B cell (primary cell): ENCODE measurements around the gene SH3D19. TPM values are rescaled to one million over a fixed set of nuclear protein-coding genes. Genes with fewer than 3 reads are reported as not detected.

Source experiments
- ATAC-seq: fragments of 200-7000 bp; cut with Tn5 transposase; one replicate; pipeline ENCODE4 v1.10.0; 2021; ENCODE audit warnings: low read depth, mild to moderate bottlenecking, moderate number of reproducible peaks, moderate library complexity
- CTCF ChIA-PET: fragments of 350-600 bp; sonication (Branson Sonifier 250); formaldehyde crosslinking; loops from one replicate; lab custom pipeline; 2021; ENCODE audit warnings: antibody characterized with exemption, inconsistent platforms; lab: Charles Lee
- POLR2A ChIA-PET: fragments of 350-600 bp; sonication (Branson Sonifier 250); formaldehyde crosslinking; loops from one replicate; lab custom pipeline; 2021; ENCODE audit warnings: antibody characterized with exemption; lab: Charles Lee
- DNase-seq: peaks from one replicate; pipeline ENCODE4 v3.0.0; 2013
- H2AFZ ChIP-seq: 2 replicates; pipeline ENCODE4 v1.6.1; 2012; ENCODE audit warnings: mild to moderate bottlenecking, low read depth, low read length; ENCODE audit not compliant: insufficient read depth, poor library complexity, severe bottlenecking
- H3K27ac ChIP-seq, 2 donors: 1 replicate in 1 of 2; 2 replicates in 1 of 2; pipeline ENCODE4 v1.5.1; 2012 to 2013; ENCODE audit warnings: low read length in 2 of 2, mild to moderate bottlenecking in 2 of 2, moderate library complexity in 1 of 2
- H3K27me3 ChIP-seq, 4 experiments: fragments of 200-600 bp in 1 of 4; sonication (generic) in 1 of 4; replicated peaks in 1 of 4; 1 replicate in 2 of 4; 2 replicates in 2 of 4; pipeline versions ENCODE4 v1.6.1 to v1.7.0; 2013 to 2016; ENCODE audit warnings: low read length in 3 of 4, mild to moderate bottlenecking in 2 of 4, mixed read lengths in 1 of 4, moderate library complexity in 1 of 4; ENCODE audit not compliant: insufficient read depth in 4 of 4, control insufficient read depth in 3 of 4; ENCODE audit errors: control extremely low read depth in 1 of 4
- H3K36me3 ChIP-seq, 2 experiments: replicated peaks in 1 of 2; 1 replicate in 1 of 2; 2 replicates in 1 of 2; pipeline versions ENCODE4 v1.6.1 to v1.7.1; 2013; ENCODE audit warnings: low read length in 1 of 2; ENCODE audit not compliant: insufficient read depth in 2 of 2, control insufficient read depth in 1 of 2; ENCODE audit errors: control extremely low read depth in 1 of 2, extremely low read depth in 1 of 2
- H3K4me1 ChIP-seq, 2 donors: fragments of 200-600 bp in 1 of 2; sonication (generic) in 1 of 2; 1 replicate in 1 of 2; 2 replicates in 1 of 2; pipeline versions ENCODE4 v1.5.1 to v1.6.1; 2013 to 2017; ENCODE audit warnings: low read length in 2 of 2; ENCODE audit not compliant: control insufficient read depth in 2 of 2, insufficient read depth in 2 of 2
- H3K4me2 ChIP-seq: replicated peaks from 2 replicates; pipeline ENCODE3; 2012; ENCODE audit warnings: mild to moderate bottlenecking, low read depth, low read length; ENCODE audit not compliant: poor library complexity, severe bottlenecking
- H3K4me3 ChIP-seq, 5 experiments: fragments of 200-600 bp in 1 of 5; sonication (generic) in 1 of 5; 1 replicate in 3 of 5; 2 replicates in 2 of 5; pipeline versions ENCODE4 v1.5.1 to v1.7.0; 2011 to 2016; ENCODE audit warnings: low read length in 4 of 5, mild to moderate bottlenecking in 4 of 5, low read depth in 2 of 5, control low read depth in 1 of 5, moderate library complexity in 1 of 5; ENCODE audit not compliant: insufficient read depth in 1 of 5; ENCODE audit errors: control extremely low read depth in 1 of 5, extremely low read depth in 1 of 5
- H3K79me2 ChIP-seq: fragments of 200-600 bp; sonication (generic); one replicate; pipeline ENCODE4 v1.6.0; 2016; ENCODE audit warnings: low read length; ENCODE audit not compliant: control insufficient read depth, insufficient read depth
- H3K9ac ChIP-seq: fragments of 200-600 bp; sonication (generic); 2 replicates; pipeline ENCODE4 v1.6.1; 2017; ENCODE audit warnings: mild to moderate bottlenecking, low read length, moderate library complexity
- H3K9me3 ChIP-seq, 3 donors: one replicate each; pipeline versions ENCODE4 v1.6.1 to v1.7.1; 2013; ENCODE audit warnings: low read length in 2 of 3; ENCODE audit not compliant: control insufficient read depth in 2 of 3, insufficient read depth in 1 of 3; ENCODE audit errors: control extremely low read depth in 1 of 3
- H4K20me1 ChIP-seq: 2 replicates; pipeline ENCODE4 v1.6.0; 2012; ENCODE audit warnings: mild to moderate bottlenecking, low read length; ENCODE audit not compliant: insufficient read depth, control insufficient read depth, poor library complexity, severe bottlenecking
- H3K27ac Mint-ChIP-seq: one replicate; pipeline ENCODE4 v1.8.0; 2021; ENCODE audit warnings: mixed read lengths
- H3K27me3 Mint-ChIP-seq: one replicate; pipeline ENCODE4 v1.8.0; 2021; ENCODE audit warnings: mixed read lengths
- H3K4me1 Mint-ChIP-seq: one replicate; pipeline ENCODE4 v1.8.0; 2021; ENCODE audit warnings: mixed read lengths
- H3K4me3 Mint-ChIP-seq: one replicate; pipeline ENCODE4 v1.8.0; 2021; ENCODE audit warnings: mixed read lengths
- H3K9me3 Mint-ChIP-seq: one replicate; pipeline ENCODE4 v1.8.0; 2022; ENCODE audit warnings: mixed read lengths; ENCODE audit not compliant: insufficient read depth
- CTCF ChIP-seq: fragments of 200-600 bp; IDR thresholded peaks from one replicate; pipeline ENCODE4 v1.8.0; 2022; ENCODE audit warnings: antibody characterized with exemption, mild to moderate bottlenecking
- EZH2 ChIP-seq: IDR thresholded peaks from 2 replicates; pipeline ENCODE4 v1.6.1; 2012; ENCODE audit warnings: borderline replicate concordance, low read depth, mild to moderate bottlenecking, moderate library complexity, low read length; ENCODE audit not compliant: insufficient read depth, poor library complexity, severe bottlenecking
- WGBS: methylation state at CpG from one replicate; pipeline ENCODE4 v1.1.5; 2013; ENCODE audit warnings: missing lambda C conversion rate; ENCODE audit not compliant: insufficient coverage; 5-methylcytosine and 5-hydroxymethylcytosine counted together
- intact Hi-C: fragments of 100-400 bp; cut with micrococcal nuclease; formaldehyde crosslinking; loops from one replicate; pipeline ENCODE4 v1.10.0; 2022
- polyA plus RNA-seq: library from polyadenylated mRNA; depleted of rRNA; stranded (reverse); fragments of >200 nt; gene quantifications from 2 replicates; pipeline ENCODE4 v1.2.3, GENCODE V29; 2012
- total RNA-seq, 2 donors: library from RNA; stranded (reverse); fragments of 120-200 nt in 1 of 2; gene quantifications; 1 replicate in 1 of 2; 2 replicates in 1 of 2; pipeline versions ENCODE4 v1.2.3 to v1.2.4, GENCODE V29; 2013 to 2022

The SH3D19 gene
- total and polyA plus RNA-seq, 2 donors (not counting 1 experiment from before 2014, with no cell fraction given): 0.01 TPM; not detected in 1

- Histone ChIP-seq H3K36me3 (no peaks in the 10 kb centered on the region), H3K27ac (no peak overlapping the region), H3K79me2 (no peaks in the 10 kb centered on the region), H3K4me3 (no peak overlapping the region), H3K9ac (no peak overlapping the region), H2AFZ (no peak overlapping the region), H3K4me1 (no peaks in the 10 kb centered on the region), H3K27me3 (peaks cover 0 to 6% (median 2%) of the 10 kb centered on the region in 4 experiments), H3K4me2 (no peak overlapping the region), H3K9me3 (no peaks in the 10 kb centered on the region), H4K20me1 (no peaks in the 10 kb centered on the region)
- Mint-ChIP-seq H3K27me3 (peaks cover 7% of the 10 kb centered on the region), H3K4me3 (no peak overlapping the region), H3K9me3 (no peaks in the 10 kb centered on the region), H3K4me1 (no peaks in the 10 kb centered on the region), H3K27ac (no peak overlapping the region)
- WGBS: 31% methylated on average over 3 of the region's 4 CpGs
- DNase-seq (no peak), ATAC-seq (no peak)
- TF ChIP-seq CTCF (no peak), EZH2 (no peak)
- intact Hi-C loops: no loop called here
- POLR2A ChIA-PET: no interaction called here
- CTCF ChIA-PET: no interaction called here
Observed at GRCh38 chr4:151223465-151223864, 101.9 kb downstream of the SH3D19 start.

DNA sequence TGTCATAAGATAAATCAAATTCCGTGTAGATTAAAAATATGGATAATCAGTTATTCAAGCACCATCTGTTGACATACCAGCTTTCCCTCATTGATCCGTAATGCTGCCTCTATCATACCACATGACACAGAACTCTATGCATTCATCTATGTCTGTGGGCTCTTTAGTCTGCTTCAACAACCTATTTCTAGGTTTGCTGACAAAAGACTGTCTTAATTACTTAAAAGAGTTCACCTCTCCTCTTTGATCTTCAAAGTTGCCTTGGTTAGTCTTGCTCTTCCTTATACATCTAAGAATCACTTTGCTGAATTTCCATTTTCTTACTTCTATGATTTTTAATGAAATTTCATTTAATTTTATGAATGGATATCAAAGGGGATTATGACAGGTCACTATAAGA lies 105.5 kb downstream of the SH3D19 start:
- DNase-seq: no peak
- H3K27me3 Mint-ChIP-seq: peaks cover 4% of the 10 kb centered on the region

More for the DNA sequence above, 105.5 kb downstream of the SH3D19 start:
- no peaks in the 10 kb centered on the region for H4K20me1 ChIP-seq
- no peaks in the 10 kb centered on the region for H3K36me3 ChIP-seq
- intact Hi-C loops: no loop called here
- POLR2A ChIA-PET: no interaction called here
- no peak overlapping the region for H3K27ac ChIP-seq
- no peak overlapping the region for H3K4me3 ChIP-seq
- no peak overlapping the region for H3K4me2 ChIP-seq
- H3K27me3 ChIP-seq: no peaks in the 10 kb centered on the region
- no peak overlapping the region for H2AFZ ChIP-seq
- H3K4me1 ChIP-seq: no peaks in the 10 kb centered on the region
- ATAC-seq: no peak
- Mint-ChIP-seq H3K4me1 (no peaks in the 10 kb centered on the region), H3K27ac (no peak overlapping the region), H3K4me3 (no peak overlapping the region), H3K9me3 (no peaks in the 10 kb centered on the region)
- H3K79me2 ChIP-seq: no peaks in the 10 kb centered on the region
- WGBS: no CpG with 5 or more reads among the region's 2 CpGs
- no peaks in the 10 kb centered on the region for H3K9me3 ChIP-seq
- TF ChIP-seq CTCF (no peak), EZH2 (no peak)
- H3K9ac ChIP-seq: no peak overlapping the region
- CTCF ChIA-PET: no interaction called here
